Activated CD4-positive, alpha-beta memory T cell treated with anti-CD3 and anti-CD28 coated beads, Interleukin-2, amount 10 ng/mL, durations not matched to agents 7 days and 5 days (primary cell): ENCODE measurements around the gene SIRPA. TPM values are rescaled to one million over a fixed set of nuclear protein-coding genes. Genes with fewer than 3 reads are reported as not detected.

Source experiments
- CTCF ChIA-PET: fragments of 350-600 bp; sonication (Branson Sonifier 250); formaldehyde crosslinking; loops from one replicate; lab custom pipeline; 2021; ENCODE audit warnings: antibody characterized with exemption, inconsistent platforms; lab: Charles Lee
- POLR2A ChIA-PET: fragments of 350-600 bp; sonication (Branson Sonifier 250); formaldehyde crosslinking; loops from one replicate; lab custom pipeline; 2021; ENCODE audit warnings: antibody characterized with exemption; lab: Charles Lee
- DNase-seq: peaks from one replicate; pipeline ENCODE4 v3.0.0-alpha.2; 2020
- H3K27ac Mint-ChIP-seq: one replicate; pipeline ENCODE4 v1.8.0; 2021; ENCODE audit warnings: mild to moderate bottlenecking, mixed read lengths
- H3K27me3 Mint-ChIP-seq: one replicate; pipeline ENCODE4 v1.8.0; 2021; ENCODE audit warnings: mixed read lengths
- H3K36me3 Mint-ChIP-seq: one replicate; pipeline ENCODE4 v1.8.0; 2021; ENCODE audit warnings: low read depth, mixed read lengths
- H3K4me1 Mint-ChIP-seq: one replicate; pipeline ENCODE4 v1.8.0; 2021; ENCODE audit warnings: mixed read lengths
- H3K4me3 Mint-ChIP-seq: one replicate; pipeline ENCODE4 v1.8.0; 2021; ENCODE audit warnings: mild to moderate bottlenecking, mixed read lengths
- H3K9me3 Mint-ChIP-seq: one replicate; pipeline ENCODE4 v1.8.0; 2021; ENCODE audit warnings: mixed read lengths
- total RNA-seq, 2 experiments: library from RNA; stranded (reverse); gene quantifications; one replicate each; pipeline ENCODE4 v1.2.3, GENCODE V29; 2021

Gene SIRPA
- total RNA-seq, 2 experiments from 2014 or later, result not detected

- Mint-ChIP-seq H3K36me3 (no peaks in the 10 kb centered on the region), H3K9me3 (no peaks in the 10 kb centered on the region), H3K4me3 (no peak overlapping the region), H3K27me3 (peaks cover 4% of the 10 kb centered on the region), H3K27ac (no peak overlapping the region), H3K4me1 (no peaks in the 10 kb centered on the region)
- CTCF ChIA-PET, result no interaction called here
- DNase-seq, result no peak
- POLR2A ChIA-PET, result no interaction called here
Observed at GRCh38 chr20:1937316-1937976, 42.2 kb downstream of the SIRPA start.

GRCh38 chr20:1938464-1939269, 43.5 kb downstream of the SIRPA start:
- H3K27ac Mint-ChIP-seq, result no peak overlapping the region
- CTCF ChIA-PET, result no interaction called here
- no peak for DNase-seq
- no peaks in the 10 kb centered on the region for H3K36me3 Mint-ChIP-seq
- no peak overlapping the region for H3K4me3 Mint-ChIP-seq
- POLR2A ChIA-PET, result no interaction called here
- H3K9me3 Mint-ChIP-seq, result no peaks in the 10 kb centered on the region
- H3K27me3 Mint-ChIP-seq, result peaks cover 6% of the 10 kb centered on the region
- H3K4me1 Mint-ChIP-seq, result no peaks in the 10 kb centered on the region

- CTCF ChIA-PET, result no interaction called here
- no peak overlapping the region for H3K4me3 Mint-ChIP-seq
- H3K9me3 Mint-ChIP-seq, result no peaks in the 10 kb centered on the region
- H3K4me1 Mint-ChIP-seq, result no peaks in the 10 kb centered on the region
- no peak overlapping the region for H3K27ac Mint-ChIP-seq
- H3K27me3 Mint-ChIP-seq, result peaks cover 8% of the 10 kb centered on the region
- no peak for DNase-seq
- no peaks in the 10 kb centered on the region for H3K36me3 Mint-ChIP-seq
- POLR2A ChIA-PET, result no interaction called here
Observed at GRCh38 chr20:1939270-1939595, 44.0 kb downstream of the SIRPA start.

GRCh38 chr20:1940581-1940980, 45.4 kb downstream of the SIRPA start:
- peaks cover 13% of the 10 kb centered on the region for H3K27me3 Mint-ChIP-seq

GRCh38 chr20:1941226-1941625, 46.0 kb downstream of the SIRPA start:
- Mint-ChIP-seq H3K36me3 (no peaks in the 10 kb centered on the region), H3K27me3 (peaks cover 13% of the 10 kb centered on the region), H3K4me1 (no peaks in the 10 kb centered on the region), H3K9me3 (no peaks in the 10 kb centered on the region), H3K27ac (no peak overlapping the region), H3K4me3 (no peak overlapping the region)
- POLR2A ChIA-PET, result no interaction called here
- CTCF ChIA-PET, result interaction anchor here (1.2 kb wide), 1 partner anchor 231 kb away, joined by 3 read pairs; no protein-coding TSS in a partner anchor
- no peak for DNase-seq

More at GRCh38 chr20:1940581-1940980, 45.4 kb downstream of the SIRPA start:
- POLR2A ChIA-PET, result no interaction called here
- no peak for DNase-seq
- Mint-ChIP-seq H3K4me3 (no peak overlapping the region), H3K4me1 (no peaks in the 10 kb centered on the region), H3K27ac (no peak overlapping the region), H3K36me3 (no peaks in the 10 kb centered on the region), H3K9me3 (no peaks in the 10 kb centered on the region)
- CTCF ChIA-PET, result interaction anchor here (1.2 kb wide), 1 partner anchor 232 kb away, joined by 3 read pairs; no protein-coding TSS in a partner anchor

- H3K9me3 Mint-ChIP-seq, result no peaks in the 10 kb centered on the region
- H3K36me3 Mint-ChIP-seq, result no peaks in the 10 kb centered on the region
Observed at GRCh38 chr20:1942061-1942460, 46.9 kb downstream of the SIRPA start.

GRCh38 chr20:1942486-1943274, 47.5 kb downstream of the SIRPA start:
- no peak overlapping the region for H3K4me3 Mint-ChIP-seq
- H3K9me3 Mint-ChIP-seq, result no peaks in the 10 kb centered on the region
- DNase-seq, result no peak
- POLR2A ChIA-PET, result no interaction called here
- H3K4me1 Mint-ChIP-seq, result no peaks in the 10 kb centered on the region
- CTCF ChIA-PET, result no interaction called here
- H3K27me3 Mint-ChIP-seq, result peaks cover 23% of the 10 kb centered on the region
- no peaks in the 10 kb centered on the region for H3K36me3 Mint-ChIP-seq
- no peak overlapping the region for H3K27ac Mint-ChIP-seq

More at GRCh38 chr20:1942061-1942460, 46.9 kb downstream of the SIRPA start:
- Mint-ChIP-seq H3K27me3 (peaks cover 20% of the 10 kb centered on the region), H3K4me1 (no peaks in the 10 kb centered on the region), H3K27ac (no peak overlapping the region), H3K4me3 (no peak overlapping the region)
- ChIA-PET POLR2A (no interaction called here), CTCF (no interaction called here)
- no peak for DNase-seq

GRCh38 chr20:1943275-1944002, 48.2 kb downstream of the SIRPA start:
- no peak overlapping the region for H3K27ac Mint-ChIP-seq
- peaks cover 29% of the 10 kb centered on the region for H3K27me3 Mint-ChIP-seq
- CTCF ChIA-PET, result no interaction called here
- H3K4me1 Mint-ChIP-seq, result no peaks in the 10 kb centered on the region
- no peaks in the 10 kb centered on the region for H3K9me3 Mint-ChIP-seq
- no peak overlapping the region for H3K4me3 Mint-ChIP-seq
- DNase-seq, result no peak
- POLR2A ChIA-PET, result no interaction called here
- no peaks in the 10 kb centered on the region for H3K36me3 Mint-ChIP-seq

GRCh38 chr20:1944345-1945091, 49.3 kb downstream of the SIRPA start:
- Mint-ChIP-seq H3K36me3 (no peaks in the 10 kb centered on the region), H3K9me3 (no peaks in the 10 kb centered on the region), H3K27me3 (peaks cover 33% of the 10 kb centered on the region), H3K4me1 (no peaks in the 10 kb centered on the region), H3K27ac (no peak overlapping the region), H3K4me3 (no peak overlapping the region)
- ChIA-PET POLR2A (no interaction called here), CTCF (no interaction called here)
- DNase-seq, result no peak

GRCh38 chr20:1945134-1945618, 50.0 kb downstream of the SIRPA start:
- no peaks in the 10 kb centered on the region for H3K36me3 Mint-ChIP-seq
- ChIA-PET CTCF (no interaction called here), POLR2A (no interaction called here)
- DNase-seq, result no peak
- no peaks in the 10 kb centered on the region for H3K4me1 Mint-ChIP-seq
- no peaks in the 10 kb centered on the region for H3K9me3 Mint-ChIP-seq
- H3K27me3 Mint-ChIP-seq, result peaks cover 36% of the 10 kb centered on the region
- H3K4me3 Mint-ChIP-seq, result no peak overlapping the region
- no peak overlapping the region for H3K27ac Mint-ChIP-seq

- ChIA-PET CTCF (no interaction called here), POLR2A (no interaction called here)
- no peak overlapping the region for H3K4me3 Mint-ChIP-seq
- H3K9me3 Mint-ChIP-seq, result no peaks in the 10 kb centered on the region
- DNase-seq, result no peak
- H3K4me1 Mint-ChIP-seq, result no peaks in the 10 kb centered on the region
- no peak overlapping the region for H3K27ac Mint-ChIP-seq
- peaks cover 36% of the 10 kb centered on the region for H3K27me3 Mint-ChIP-seq
- H3K36me3 Mint-ChIP-seq, result no peaks in the 10 kb centered on the region
Observed at GRCh38 chr20:1945660-1946059, 50.5 kb downstream of the SIRPA start.

GRCh38 chr20:1946442-1946761, 51.2 kb downstream of the SIRPA start:
- H3K27ac Mint-ChIP-seq, result no peak overlapping the region
- H3K36me3 Mint-ChIP-seq, result no peaks in the 10 kb centered on the region
- no peaks in the 10 kb centered on the region for H3K4me1 Mint-ChIP-seq
- ChIA-PET POLR2A (no interaction called here), CTCF (interaction anchor here (1.0 to 1.6 kb wide), 2 partner anchors 19 to 170 kb away, joined by 3 to 4 read pairs; no protein-coding TSS in a partner anchor)
- peaks cover 36% of the 10 kb centered on the region for H3K27me3 Mint-ChIP-seq
- DNase-seq, result no peak
- H3K9me3 Mint-ChIP-seq, result no peaks in the 10 kb centered on the region
- H3K4me3 Mint-ChIP-seq, result no peak overlapping the region
